HG03108 (cell line): Measurements from ENCODE around the gene PHGDH.

Experiments used
- ATAC-seq: cut with Tn5 transposase; IDR thresholded peaks from one replicate; pipeline ENCODE4 v1.9.1; 2021; ENCODE audit warnings: moderate library complexity; ENCODE audit not compliant: unreplicated experiment

The PHGDH gene

GRCh38 chr1:119729044-119729443 lies 17.3 kb downstream of the PHGDH start:
- no peak for ATAC-seq

DNA sequence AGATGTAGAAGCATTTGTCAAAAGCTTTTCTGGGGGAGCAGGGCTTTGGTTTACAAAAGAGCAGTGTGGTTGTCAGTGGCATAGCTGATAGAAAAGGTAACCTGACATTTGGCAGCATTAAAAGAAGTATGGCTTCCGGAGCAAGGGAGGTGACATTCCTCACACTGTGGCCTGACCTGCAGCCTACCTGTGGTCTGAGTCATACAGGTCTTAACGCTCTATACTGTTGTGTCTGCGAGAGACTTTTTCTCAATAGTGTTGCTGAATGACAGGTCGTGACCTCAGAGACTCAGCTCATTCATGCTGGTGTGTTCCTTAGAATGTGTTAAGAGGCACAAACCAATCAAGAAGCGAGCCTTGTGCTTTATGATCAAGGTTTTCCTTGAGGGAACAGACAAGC lies 19.3 kb downstream of the PHGDH start:
- ATAC-seq = no peak

GRCh38 chr1:119731741-119732430 lies 20.2 kb downstream of the PHGDH start:
- ATAC-seq = no peak

- no peak for ATAC-seq
These were observed 20.9 kb downstream of the PHGDH start for GRCh38 chr1:119732465-119733168.

- ATAC-seq = no peak
These were observed 22.0 kb downstream of the PHGDH start for GRCh38 chr1:119733754-119734153.

DNA sequence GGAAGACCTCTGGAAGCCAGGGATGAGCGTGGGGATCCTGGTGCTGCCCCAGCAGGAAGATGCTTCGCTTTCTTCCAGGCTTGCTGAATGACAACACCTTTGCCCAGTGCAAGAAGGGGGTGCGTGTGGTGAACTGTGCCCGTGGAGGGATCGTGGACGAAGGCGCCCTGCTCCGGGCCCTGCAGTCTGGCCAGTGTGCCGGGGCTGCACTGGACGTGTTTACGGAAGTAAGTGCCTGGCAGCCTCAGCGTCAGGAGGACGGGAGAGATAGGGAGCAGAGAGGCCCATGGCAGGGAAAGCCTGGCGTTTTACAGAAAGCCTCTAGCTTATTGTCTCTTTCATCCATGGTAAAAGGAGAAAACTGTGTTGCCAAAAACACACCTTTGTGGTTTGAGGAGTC lies 23.5 kb downstream of the PHGDH start:
- no peak for ATAC-seq

DNA sequence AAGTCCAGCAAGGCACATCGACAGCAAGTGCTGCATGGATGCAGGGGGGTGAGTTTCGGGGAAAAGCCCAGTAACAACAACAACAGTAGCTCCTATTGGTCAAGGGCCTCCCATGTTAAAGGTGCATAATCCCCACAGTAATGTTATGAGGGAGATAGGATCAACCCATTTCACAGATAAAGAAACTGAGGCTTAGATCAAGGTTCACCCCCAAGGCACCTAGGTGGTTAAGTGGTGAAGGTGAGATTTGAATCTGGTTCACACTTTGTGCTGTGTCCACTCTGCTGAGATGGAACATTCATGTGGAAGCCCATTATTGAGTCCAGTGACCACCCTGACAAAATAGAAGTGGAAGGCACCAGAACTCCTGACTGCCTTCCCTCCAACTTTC lies 24.9 kb downstream of the PHGDH start:
- no peak for ATAC-seq

- ATAC-seq = no peak
These were observed 25.4 kb downstream of the PHGDH start for GRCh38 chr1:119737040-119737682.

GRCh38 chr1:119738100-119738720 lies 26.5 kb downstream of the PHGDH start:
- ATAC-seq = no peak

GRCh38 chr1:119739150-119739549 lies 27.4 kb downstream of the PHGDH start:
- ATAC-seq = no peak

GRCh38 chr1:119740261-119740660 lies 28.5 kb downstream of the PHGDH start:
- ATAC-seq = no peak

GRCh38 chr1:119740896-119741780 lies 29.4 kb downstream of the PHGDH start:
- ATAC-seq = no peak

- no peak for ATAC-seq
These were observed 30.5 kb downstream of the PHGDH start for GRCh38 chr1:119742202-119742601.

DNA sequence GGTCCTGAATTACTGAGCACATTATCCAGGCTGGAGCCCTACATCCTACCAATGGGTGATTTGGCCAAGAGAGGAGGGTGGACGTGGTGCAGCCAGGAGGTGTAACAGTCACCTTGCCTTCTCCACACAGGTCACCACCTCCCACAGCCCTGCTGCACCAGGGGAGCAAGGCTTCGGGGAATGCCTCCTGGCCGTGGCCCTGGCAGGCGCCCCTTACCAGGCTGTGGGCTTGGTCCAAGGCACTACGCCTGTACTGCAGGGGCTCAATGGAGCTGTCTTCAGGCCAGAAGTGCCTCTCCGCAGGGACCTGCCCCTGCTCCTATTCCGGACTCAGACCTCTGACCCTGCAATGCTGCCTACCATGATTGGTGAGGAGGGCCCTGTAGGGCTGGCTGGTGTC lies 30.9 kb downstream of the PHGDH start:
- ATAC-seq = no peak

GRCh38 chr1:119743308-119743707 lies 31.6 kb downstream of the PHGDH start:
- no peak for ATAC-seq

DNA sequence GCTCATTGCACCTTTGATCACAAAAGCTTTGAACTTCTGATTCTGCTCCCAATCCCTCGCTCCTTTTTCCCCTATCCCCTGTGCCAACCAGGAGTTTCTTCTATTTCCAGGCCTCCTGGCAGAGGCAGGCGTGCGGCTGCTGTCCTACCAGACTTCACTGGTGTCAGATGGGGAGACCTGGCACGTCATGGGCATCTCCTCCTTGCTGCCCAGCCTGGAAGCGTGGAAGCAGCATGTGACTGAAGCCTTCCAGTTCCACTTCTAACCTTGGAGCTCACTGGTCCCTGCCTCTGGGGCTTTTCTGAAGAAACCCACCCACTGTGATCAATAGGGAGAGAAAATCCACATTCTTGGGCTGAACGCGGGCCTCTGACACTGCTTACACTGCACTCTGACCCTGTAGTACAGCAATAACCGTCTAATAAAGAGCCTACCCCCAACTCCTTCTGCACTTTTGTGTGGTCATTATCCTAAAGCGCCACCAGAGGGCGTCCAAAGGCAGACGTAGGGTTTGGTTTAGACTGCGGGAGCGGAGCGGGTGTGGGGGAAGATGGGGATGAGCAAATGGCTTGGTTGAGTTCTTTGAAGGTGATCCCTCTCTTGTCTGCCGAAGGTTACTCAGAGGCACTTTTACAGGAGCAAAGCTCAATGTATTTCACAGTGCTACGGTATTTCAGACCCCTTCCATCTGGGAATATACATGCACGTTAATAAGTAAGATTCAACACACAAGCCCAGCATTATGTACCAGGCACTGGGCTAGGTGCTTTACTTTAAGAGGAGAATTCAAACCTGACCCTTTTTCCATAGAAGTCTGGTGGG lies 32.3 kb downstream of the PHGDH start:
- ATAC-seq = no peak

DNA sequence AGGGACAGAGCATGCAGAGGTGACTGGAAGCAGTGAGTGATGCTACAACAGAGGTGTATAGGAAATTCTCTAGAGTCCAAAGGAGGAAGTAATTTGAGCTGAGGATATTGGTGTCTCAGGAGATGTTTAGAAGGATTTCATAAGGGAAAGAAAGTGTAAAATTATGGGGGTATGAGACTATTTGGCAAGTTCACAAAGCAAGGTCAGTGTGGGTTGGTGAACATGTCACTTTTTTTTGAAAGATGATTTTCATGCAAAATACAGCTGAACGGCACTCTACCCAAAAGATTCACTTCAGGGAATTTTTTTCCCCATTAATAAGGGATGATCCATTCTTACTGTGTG lies 32.8 kb downstream of the PHGDH start:
- no peak for ATAC-seq

GRCh38 chr1:119745034-119745433 lies 33.3 kb downstream of the PHGDH start:
- no peak for ATAC-seq

DNA sequence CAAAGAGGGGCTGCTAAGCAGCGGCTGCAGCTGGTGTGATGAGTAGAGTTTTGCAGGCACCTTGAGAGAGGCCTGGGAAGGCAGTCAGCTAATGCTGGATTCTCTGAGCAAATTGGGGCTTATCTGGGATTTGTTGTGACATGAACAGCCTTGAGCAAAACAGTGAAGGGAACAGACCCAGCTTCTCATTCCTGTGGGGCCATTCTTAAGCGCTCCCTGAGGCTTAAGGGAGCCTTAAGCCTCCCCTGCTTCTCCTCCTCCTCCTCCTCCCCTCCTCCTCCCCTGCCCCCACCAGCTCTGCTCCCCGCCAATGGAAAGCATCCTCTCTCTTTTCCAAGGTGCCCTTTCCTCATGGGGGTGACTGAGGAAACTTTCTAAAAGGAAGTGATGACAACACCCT lies 35.7 kb downstream of the PHGDH start:
- no peak for ATAC-seq

GRCh38 chr1:119748040-119748439 lies 36.3 kb downstream of the PHGDH start:
- no peak for ATAC-seq
